Large intestine (tissue), 3 donors: ENCODE measurements around the gene CLEC2D. TPM values are rescaled to one million over a fixed set of nuclear protein-coding genes. Genes with fewer than 3 reads are reported as not detected.
"Not testable (repeated sequence)": the region's sequence is repeated elsewhere in the genome, so short reads cannot be mapped to it uniquely, and the experiment has no call there.

Experiments used
- DNase-seq, 2 donors: peaks; one replicate each; pipeline versions ENCODE4 v3.0.0 to v3.0.0-alpha.2; 2013
- H3K27ac ChIP-seq: one replicate; pipeline ENCODE4 v1.5.1; 2013; ENCODE audit warnings: low read length
- H3K27me3 ChIP-seq: 2 replicates; pipeline ENCODE4 v1.6.1; 2013; ENCODE audit warnings: low read length; ENCODE audit not compliant: control insufficient read depth, insufficient read depth
- H3K36me3 ChIP-seq: 2 replicates; pipeline ENCODE4 v1.6.1; 2013; ENCODE audit warnings: low read length; ENCODE audit not compliant: control insufficient read depth, insufficient read depth
- H3K4me1 ChIP-seq: one replicate; pipeline ENCODE4 v1.6.1; 2013; ENCODE audit warnings: low read length; ENCODE audit not compliant: control insufficient read depth, insufficient read depth
- H3K4me3 ChIP-seq: one replicate; pipeline ENCODE4 v1.5.1; 2013; ENCODE audit warnings: low read length
- H3K9me3 ChIP-seq: one replicate; pipeline ENCODE4 v1.6.1; 2013; ENCODE audit warnings: mild to moderate bottlenecking, low read depth, low read length, moderate library complexity; ENCODE audit not compliant: control insufficient read depth
- WGBS: methylation state at CpG from one replicate; pipeline ENCODE4 v1.1.5; 2013; ENCODE audit warnings: low lambda C conversion rate; ENCODE audit not compliant: insufficient coverage; 5-methylcytosine and 5-hydroxymethylcytosine counted together
- polyA plus RNA-seq: library from polyadenylated mRNA; unstranded; fragments of 120-200 nt; gene quantifications from one replicate; pipeline ENCODE4 v1.2.1, GENCODE V29; 2013

CLEC2D gene
- polyA plus RNA-seq, 1 donor = 9.9 TPM

GRCh38 chr12:9660046-9660445, 9.5 kb upstream of the CLEC2D start:
- peaks cover 59% of the 10 kb centered on the region for H3K36me3 ChIP-seq
- H3K4me3 ChIP-seq = no peak overlapping the region
- H3K9me3 ChIP-seq = no peaks in the 10 kb centered on the region
- no peak overlapping the region for H3K27ac ChIP-seq
- no peaks in the 10 kb centered on the region for H3K27me3 ChIP-seq
- no peaks in the 10 kb centered on the region for H3K4me1 ChIP-seq
- DNase-seq = no peak
- whole genome bisulfite sequencing = no CpG with 5 or more reads among the region's 1 CpG

DNA sequence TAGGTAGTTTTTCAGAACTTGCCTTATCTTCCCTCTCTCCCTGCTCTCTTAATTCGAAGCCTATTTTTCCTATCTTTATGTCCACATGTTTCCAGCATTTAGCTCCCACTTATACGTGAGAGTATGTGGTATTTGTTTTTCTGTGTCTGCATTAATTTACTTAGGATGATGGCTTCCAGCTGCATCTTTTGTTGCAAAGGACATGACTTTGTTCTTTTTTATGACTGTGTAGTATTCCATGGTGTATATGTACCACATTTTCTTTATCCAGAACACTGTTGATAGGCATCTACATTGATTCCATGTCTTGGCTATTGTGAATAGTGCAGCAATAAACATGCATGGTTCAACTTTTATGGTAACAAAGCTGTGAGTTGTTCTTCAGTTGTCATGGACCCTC, 7.8 kb upstream of the CLEC2D start:
- Histone ChIP-seq H3K27ac (no peak overlapping the region), H3K36me3 (peaks cover 48% of the 10 kb centered on the region), H3K27me3 (no peaks in the 10 kb centered on the region), H3K4me3 (no peak overlapping the region), H3K4me1 (no peaks in the 10 kb centered on the region), H3K9me3 (no peaks in the 10 kb centered on the region)
- no peak for DNase-seq
- WGBS = no CpG with 5 or more reads among the region's 2 CpGs

DNA sequence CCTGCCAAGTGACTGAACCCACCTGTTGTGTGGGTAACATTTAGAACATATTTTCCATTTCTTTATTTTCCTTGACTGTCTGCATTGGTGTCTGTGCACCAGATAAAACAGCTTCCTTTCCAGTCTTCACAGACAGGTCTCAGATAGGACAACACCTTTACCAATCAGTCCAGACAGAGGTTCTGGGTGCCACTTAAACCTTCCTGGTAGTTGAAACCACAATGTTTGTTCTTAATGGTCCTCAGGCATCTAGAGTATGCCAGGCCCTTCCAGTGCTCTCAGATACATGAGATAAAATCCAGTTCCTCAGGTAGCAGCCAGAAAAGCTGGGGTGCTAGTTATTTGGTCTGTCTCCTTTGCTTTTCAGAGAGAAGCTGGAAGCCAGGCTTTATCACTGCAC, 7.0 kb upstream of the CLEC2D start:
- DNase-seq = no peak
- Histone ChIP-seq H3K36me3 (peaks cover 45% of the 10 kb centered on the region), H3K4me1 (no peaks in the 10 kb centered on the region), H3K27ac (no peak overlapping the region), H3K9me3 (no peaks in the 10 kb centered on the region), H3K27me3 (no peaks in the 10 kb centered on the region), H3K4me3 (no peak overlapping the region)

DNA sequence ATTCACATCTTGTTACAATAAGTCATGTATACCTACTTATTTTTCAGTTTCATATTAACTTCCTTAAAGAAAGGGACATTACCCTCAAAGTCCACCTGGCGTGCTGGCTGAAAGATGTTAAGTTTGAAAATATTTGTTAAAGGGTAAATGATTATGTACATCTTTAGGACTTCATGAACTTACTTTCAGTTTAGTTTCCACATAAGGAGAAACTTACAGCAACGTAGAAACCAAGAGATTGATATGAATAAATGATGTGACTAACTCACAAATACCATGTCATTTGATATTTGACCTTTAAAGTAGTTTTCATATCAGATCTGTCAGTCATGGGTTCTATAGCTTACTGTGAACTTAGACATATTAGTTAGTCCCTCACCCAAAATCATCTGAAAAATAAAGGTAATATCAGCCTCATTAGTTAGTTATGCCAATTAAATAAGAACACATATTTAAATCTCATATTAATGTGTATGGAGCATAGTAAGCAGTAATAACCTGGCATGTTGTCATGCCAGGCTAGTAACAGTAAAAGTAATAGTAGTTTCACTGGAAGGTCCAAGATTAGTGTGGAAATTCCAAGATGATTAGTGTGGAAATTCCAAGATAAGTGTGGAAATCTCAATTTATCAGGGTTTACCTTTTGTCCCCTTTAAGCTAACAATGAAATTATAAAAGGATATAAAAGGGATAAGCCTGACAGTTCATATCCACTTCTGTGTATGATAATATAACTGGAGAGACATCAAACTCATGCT, 1.9 kb upstream of the CLEC2D start:
- WGBS = no CpG with 5 or more reads among the region's 2 CpGs
- Histone ChIP-seq H3K36me3 (peaks cover 12% of the 10 kb centered on the region), H3K4me1 (no peaks in the 10 kb centered on the region), H3K4me3 (no peak overlapping the region), H3K9me3 (no peaks in the 10 kb centered on the region), H3K27me3 (no peaks in the 10 kb centered on the region), H3K27ac (no peak overlapping the region)
- DNase-seq = no peak

GRCh38 chr12:9668161-9669018, 1.1 kb upstream of the CLEC2D start:
- peaks cover 9% of the 10 kb centered on the region for H3K36me3 ChIP-seq

DNA sequence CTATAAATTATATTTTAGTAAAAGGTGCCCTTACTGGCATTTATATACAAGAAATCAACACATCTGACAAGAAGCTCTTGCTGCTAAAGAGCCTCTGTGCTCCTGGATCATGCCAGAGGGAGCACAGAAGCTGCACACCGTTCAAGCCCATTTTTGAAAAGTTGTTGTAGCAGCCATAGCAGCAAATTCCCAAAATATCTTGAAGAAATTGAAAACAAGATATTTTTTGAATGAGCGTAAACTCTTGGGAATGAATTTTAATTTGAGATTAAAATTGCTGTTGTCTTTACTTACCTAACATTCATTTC, 540 bp upstream of the CLEC2D start:
- 100% methylated on average over 1 of the region's 2 CpGs for WGBS
- H3K4me1 ChIP-seq = no peaks in the 10 kb centered on the region
- H3K4me3 ChIP-seq = no peak overlapping the region
- no peak for DNase-seq
- H3K9me3 ChIP-seq = no peaks in the 10 kb centered on the region
- peaks cover 9% of the 10 kb centered on the region for H3K36me3 ChIP-seq
- no peak overlapping the region for H3K27ac ChIP-seq
- H3K27me3 ChIP-seq = no peaks in the 10 kb centered on the region

More at GRCh38 chr12:9668161-9669018, 1.1 kb upstream of the CLEC2D start:
- no peak for DNase-seq
- no peaks in the 10 kb centered on the region for H3K27me3 ChIP-seq
- H3K27ac ChIP-seq = no peak overlapping the region
- H3K4me1 ChIP-seq = no peaks in the 10 kb centered on the region
- no peak overlapping the region for H3K4me3 ChIP-seq
- H3K9me3 ChIP-seq = no peaks in the 10 kb centered on the region
- 100% methylated on average over 3 of the region's 4 CpGs for WGBS

DNA sequence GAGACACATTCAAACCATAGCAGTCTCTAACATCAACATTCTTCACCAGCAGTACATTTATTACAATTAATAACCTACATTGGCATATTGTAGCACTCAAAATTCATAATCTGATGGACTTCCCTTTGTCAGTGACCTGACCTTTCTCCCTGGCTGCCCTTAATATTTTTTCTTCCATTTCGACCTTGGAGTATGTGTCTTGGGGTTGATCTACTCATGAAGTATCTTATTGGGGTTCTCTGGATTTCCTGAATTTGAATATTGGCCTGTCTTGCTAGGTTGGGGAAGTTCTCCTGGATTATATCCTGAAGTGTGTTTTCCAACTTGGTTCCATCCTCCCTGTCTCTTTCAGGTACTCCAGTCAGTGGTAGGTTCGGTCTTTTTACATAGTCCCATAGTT, 2.8 kb downstream of the CLEC2D start:
- H3K4me3 ChIP-seq, H3K27ac ChIP-seq, DNase-seq, H3K36me3 ChIP-seq, H3K9me3 ChIP-seq, H3K4me1 ChIP-seq, H3K27me3 ChIP-seq: not testable (repeated sequence)
- WGBS = no CpG with 5 or more reads among the region's 2 CpGs

DNA sequence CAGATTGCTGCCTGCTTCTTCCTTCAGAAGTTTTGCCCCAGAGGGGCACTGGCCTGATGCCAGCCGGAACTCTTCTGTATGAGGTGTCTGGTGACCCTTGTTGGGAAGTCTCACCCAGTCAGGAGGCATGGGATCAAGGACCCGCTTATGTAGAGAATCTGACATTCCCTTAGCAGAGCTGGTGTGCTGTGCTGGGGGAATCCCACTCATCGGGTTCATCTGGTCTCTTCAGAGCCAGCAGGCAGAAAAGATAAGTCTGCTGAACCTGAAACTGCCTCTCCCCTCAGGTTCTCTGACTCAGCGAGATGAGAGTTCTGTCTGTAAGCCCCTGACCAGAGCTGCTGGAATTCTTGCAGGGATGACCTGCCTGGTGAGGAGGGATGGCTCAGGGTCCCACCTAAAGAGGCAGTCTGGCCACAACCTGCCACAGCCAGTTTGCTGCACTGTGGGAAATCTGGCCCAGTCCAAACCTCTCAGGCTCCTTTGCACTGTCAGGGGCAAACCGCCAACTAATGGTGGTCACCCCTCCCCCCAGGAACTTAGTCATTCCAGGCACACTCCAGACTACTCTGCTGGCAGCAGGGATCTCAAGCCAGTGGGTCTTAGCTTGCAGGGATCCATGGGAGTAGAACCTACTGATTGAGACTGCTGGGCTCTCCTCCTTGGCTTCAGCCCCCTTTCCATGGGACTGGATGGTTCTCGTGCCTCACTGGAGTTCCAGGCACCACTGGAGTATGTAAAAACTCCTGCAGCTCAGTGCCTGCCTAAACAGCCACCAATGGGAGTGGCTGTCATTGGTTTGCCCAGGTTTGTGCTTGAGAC, 4.1 kb downstream of the CLEC2D start:
- Histone ChIP-seq H3K36me3 (no peaks in the 10 kb centered on the region), H3K4me1 (no peaks in the 10 kb centered on the region), H3K9me3 (no peaks in the 10 kb centered on the region), H3K4me3 (no peak overlapping the region), H3K27me3 (no peaks in the 10 kb centered on the region), H3K27ac (no peak overlapping the region)
- WGBS = 100% methylated on average over 1 of the region's 6 CpGs
- DNase-seq = peak in 1 of 2 donors; percentile 14

GRCh38 chr12:9674226-9674590, 4.7 kb downstream of the CLEC2D start:
- Histone ChIP-seq H3K27ac (no peak overlapping the region), H3K4me3 (no peak overlapping the region), H3K9me3 (no peaks in the 10 kb centered on the region), H3K27me3 (no peaks in the 10 kb centered on the region), H3K4me1 (no peaks in the 10 kb centered on the region), H3K36me3 (no peaks in the 10 kb centered on the region)
- no peak for DNase-seq
- WGBS = no CpG with 5 or more reads among the region's 2 CpGs

DNA sequence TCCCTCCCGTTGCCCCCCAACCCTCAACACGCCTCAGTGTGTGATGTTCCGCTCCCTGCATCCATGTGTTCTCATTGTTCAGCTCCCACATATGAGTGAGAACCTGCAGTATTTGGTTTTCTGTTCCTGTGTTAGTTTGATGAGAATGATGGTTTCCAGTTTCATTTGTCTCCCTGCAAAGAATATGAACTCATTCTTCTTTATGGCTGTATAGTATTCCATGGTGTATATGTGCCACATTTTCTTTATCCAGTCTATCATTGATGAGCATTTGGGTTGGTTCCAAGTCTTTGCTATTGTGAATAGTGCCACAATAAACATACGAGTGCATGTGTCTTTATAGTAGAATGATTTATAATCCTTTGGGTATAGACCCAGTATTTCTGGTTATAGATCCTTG, 13.0 kb downstream of the CLEC2D start:
- not testable (repeated sequence) for H3K4me3 ChIP-seq, H3K27ac ChIP-seq, DNase-seq, H3K36me3 ChIP-seq, H3K9me3 ChIP-seq, H3K27me3 ChIP-seq, H3K4me1 ChIP-seq
- no CpG with 5 or more reads among the region's 4 CpGs for WGBS
